AG10803 (cell line): ENCODE results near the gene HPN.

Experiments used
- DNase-seq: peaks from one replicate; pipeline ENCODE4 v3.0.0; 2010; ENCODE audit warnings: low read depth
- H3K4me3 ChIP-seq: 2 replicates; pipeline ENCODE4 v1.5.1; 2011; ENCODE audit warnings: mild to moderate bottlenecking, low read length, control low read depth
- CTCF ChIP-seq: conservative IDR thresholded peaks from 2 replicates; pipeline ENCODE4 v1.5.1; 2011; ENCODE audit warnings: mild to moderate bottlenecking, low read length, control low read depth, inconsistent platforms

Gene HPN

GRCh38 chr19:35081201-35081600 lies 39.7 kb downstream of the HPN start:
- TF ChIP-seq CTCF: no peak
- no peak overlapping the region for H3K4me3 ChIP-seq
- DNase-seq: no peak

DNA sequence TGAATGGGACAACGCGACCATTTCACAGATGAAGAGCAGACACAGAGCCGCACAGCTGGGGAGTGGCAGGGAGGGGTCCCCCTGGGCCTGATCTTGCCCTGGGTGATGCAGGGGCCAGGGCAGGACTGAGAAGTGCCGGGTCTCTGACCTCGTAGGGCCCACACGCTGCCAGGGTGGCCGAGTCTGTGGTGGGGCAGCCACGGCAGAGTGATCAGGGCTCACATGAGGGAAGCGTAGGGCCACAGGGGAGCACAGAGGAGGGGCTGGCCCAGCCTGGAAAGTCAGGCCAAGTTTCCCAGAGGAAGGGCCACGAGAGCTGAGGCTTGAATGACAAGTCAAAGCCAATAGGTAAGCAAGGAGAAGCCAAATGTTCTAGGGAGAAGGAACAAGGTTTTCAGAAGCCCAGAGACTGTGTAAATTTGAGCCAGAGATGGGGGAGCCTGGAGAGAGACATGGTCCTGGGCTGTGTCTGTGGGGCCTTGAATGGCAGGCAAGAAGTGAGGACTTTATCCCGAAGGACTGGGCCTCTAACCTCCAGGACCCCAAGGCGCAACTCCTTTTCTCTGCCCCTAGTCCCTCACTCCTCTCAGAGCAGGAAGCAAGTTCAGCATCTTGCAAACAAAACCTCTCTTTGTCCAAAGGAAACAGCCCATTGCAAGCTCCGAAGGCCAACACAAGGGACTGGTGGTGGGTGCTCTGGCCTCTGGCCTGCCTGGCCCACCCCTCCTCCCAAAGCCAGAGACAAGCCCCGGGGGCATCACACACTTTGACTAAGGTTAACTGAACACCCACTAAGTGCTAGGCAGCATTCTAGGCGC lies 42.4 kb downstream of the HPN start:
- TF ChIP-seq CTCF: no peak
- no peak for DNase-seq
- no peak overlapping the region for H3K4me3 ChIP-seq

DNA sequence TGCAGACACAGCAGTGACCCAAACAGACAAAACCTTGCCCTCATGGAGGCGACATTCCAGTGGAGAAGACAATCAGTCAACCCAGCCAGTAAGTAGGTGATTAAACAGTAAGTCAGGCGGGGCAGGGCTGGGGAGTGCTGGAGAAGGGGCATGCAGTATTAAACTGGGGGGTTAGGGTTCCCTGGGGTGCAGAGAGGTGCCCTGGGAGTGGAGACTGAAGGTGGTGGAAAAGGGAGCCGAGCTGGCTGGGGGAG lies 42.9 kb downstream of the HPN start:
- H3K4me3 ChIP-seq: no peak overlapping the region
- no peak for DNase-seq
- TF ChIP-seq CTCF: no peak

GRCh38 chr19:35085947-35086346 lies 44.4 kb downstream of the HPN start:
- TF ChIP-seq CTCF: no peak
- DNase-seq: no peak
- no peak overlapping the region for H3K4me3 ChIP-seq

DNA sequence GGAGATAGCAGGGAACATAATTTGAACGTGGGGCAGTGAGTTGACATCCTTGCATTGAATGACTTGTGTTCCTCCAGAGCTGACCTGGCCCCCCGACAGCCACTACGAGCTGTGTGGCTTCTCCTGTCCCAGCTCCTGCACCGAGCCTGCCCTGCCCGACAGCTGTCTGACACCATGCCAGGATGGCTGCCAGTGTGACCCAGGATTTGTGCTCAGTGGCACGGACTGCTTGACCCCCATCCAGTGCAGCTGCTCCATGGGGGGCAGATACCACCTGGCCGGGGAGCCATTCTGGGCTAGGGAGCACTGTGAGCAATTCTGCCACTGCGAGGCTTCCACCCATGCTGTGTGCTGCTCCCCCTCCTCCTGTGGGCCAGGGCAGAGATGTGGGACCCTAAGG lies 44.9 kb downstream of the HPN start:
- no peak for DNase-seq
- no peak for TF ChIP-seq CTCF
- no peak overlapping the region for H3K4me3 ChIP-seq

DNA sequence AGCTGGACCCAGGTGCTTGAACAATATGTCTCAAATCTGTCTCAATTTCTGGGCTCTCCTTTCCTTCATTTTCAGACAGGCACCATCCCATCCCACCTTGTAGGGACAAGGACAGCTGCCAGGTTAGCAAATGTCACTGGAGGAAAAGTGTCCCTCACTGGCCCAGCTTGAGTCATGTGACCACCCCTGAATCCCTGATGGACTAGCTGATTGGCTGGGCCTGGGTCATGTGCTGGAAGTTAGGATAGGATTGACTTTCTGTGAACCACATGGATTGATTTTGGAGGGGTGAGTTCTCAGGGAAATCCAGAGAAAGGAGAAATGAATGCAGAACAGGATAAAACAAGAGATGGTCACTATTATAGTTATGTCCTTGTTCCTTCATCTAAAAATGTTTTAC lies 45.9 kb downstream of the HPN start:
- TF ChIP-seq CTCF: no peak
- DNase-seq: no peak
- H3K4me3 ChIP-seq: no peak overlapping the region

DNA sequence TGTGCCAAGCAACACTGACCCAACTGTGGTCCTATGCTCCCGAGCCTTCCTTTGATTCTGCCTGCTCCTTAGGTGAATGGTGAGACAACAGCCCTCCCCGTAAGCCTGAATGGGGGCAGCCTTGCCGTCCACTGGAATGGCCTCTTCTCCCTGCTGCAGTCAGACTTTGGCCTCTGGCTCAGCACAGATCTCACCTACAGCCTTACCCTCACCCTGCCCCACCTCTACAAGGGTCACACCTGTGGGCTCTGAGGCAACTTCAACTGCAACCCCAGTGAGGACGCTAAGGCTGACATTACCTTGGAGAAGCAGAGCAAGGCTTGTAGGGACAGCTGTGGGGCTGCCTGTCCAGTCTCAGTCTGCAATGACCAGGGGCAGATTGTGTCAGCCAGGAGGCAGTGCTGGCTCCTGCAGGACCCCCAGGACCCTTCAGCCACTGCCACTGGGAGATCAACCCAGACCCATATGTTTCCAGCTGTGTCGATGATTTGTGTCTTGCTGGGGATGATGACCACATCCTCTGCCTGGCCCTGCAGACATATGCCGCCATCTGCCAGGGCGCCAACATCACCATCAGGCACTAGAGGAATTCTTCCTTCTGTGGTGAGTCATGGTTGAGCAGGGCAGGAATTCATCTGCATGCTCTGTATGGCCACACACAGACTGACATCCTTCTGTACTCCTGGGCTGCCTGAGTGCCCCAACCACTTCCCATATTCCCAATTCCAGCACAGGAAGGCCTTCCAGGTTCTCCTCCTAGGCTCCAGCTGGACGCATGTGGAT lies 46.8 kb downstream of the HPN start:
- H3K4me3 ChIP-seq: no peak overlapping the region
- peak; percentile 95 for DNase-seq
- TF ChIP-seq CTCF: no peak; the same call in 1 of the 2 replicates
